Osteocyte (in vitro differentiated cells): Measurements from ENCODE around the gene SPATA31D1. TPM values are rescaled to one million over a fixed set of nuclear protein-coding genes. Genes with fewer than 3 reads are reported as not detected.

Source experiments
- DNase-seq: peaks from one replicate; pipeline ENCODE4 v3.0.0; 2021; ENCODE audit warnings: mixed read lengths; ENCODE audit not compliant: unreplicated experiment; ENCODE audit errors: extremely low spot score
- H3K27ac Mint-ChIP-seq: one replicate; pipeline ENCODE4 v1.8.0; 2021; ENCODE audit warnings: mild to moderate bottlenecking, mixed read lengths; ENCODE audit not compliant: unreplicated experiment
- H3K27me3 Mint-ChIP-seq: one replicate; pipeline ENCODE4 v1.8.0; 2021; ENCODE audit warnings: mixed read lengths; ENCODE audit not compliant: unreplicated experiment
- H3K36me3 Mint-ChIP-seq: one replicate; pipeline ENCODE4 v1.8.0; 2021; ENCODE audit warnings: mixed read lengths; ENCODE audit not compliant: unreplicated experiment
- H3K4me1 Mint-ChIP-seq: one replicate; pipeline ENCODE4 v1.8.0; 2021; ENCODE audit warnings: mixed read lengths; ENCODE audit not compliant: unreplicated experiment
- H3K4me3 Mint-ChIP-seq: one replicate; pipeline ENCODE4 v1.8.0; 2021; ENCODE audit warnings: mild to moderate bottlenecking, moderate library complexity, mixed read lengths; ENCODE audit not compliant: unreplicated experiment
- H3K9me3 Mint-ChIP-seq: one replicate; pipeline ENCODE4 v1.8.0; 2021; ENCODE audit warnings: mixed read lengths; ENCODE audit not compliant: unreplicated experiment
- total RNA-seq: library from RNA; stranded (reverse); gene quantifications from 2 replicates; pipeline ENCODE4 v1.2.1, GENCODE V29; 2021
- TF ChIP-seq, protein P1 (sequence below): fragments of 200-600 bp; sonication (generic); IDR thresholded peaks from 2 replicates; pipeline ENCODE4 v1.5.0; 2021; ENCODE audit warnings: antibody characterized with exemption, mild to moderate bottlenecking, moderate library complexity

SPATA31D1 gene
- total RNA-seq, 1 donor from 2014 or later = not detected

DNA sequence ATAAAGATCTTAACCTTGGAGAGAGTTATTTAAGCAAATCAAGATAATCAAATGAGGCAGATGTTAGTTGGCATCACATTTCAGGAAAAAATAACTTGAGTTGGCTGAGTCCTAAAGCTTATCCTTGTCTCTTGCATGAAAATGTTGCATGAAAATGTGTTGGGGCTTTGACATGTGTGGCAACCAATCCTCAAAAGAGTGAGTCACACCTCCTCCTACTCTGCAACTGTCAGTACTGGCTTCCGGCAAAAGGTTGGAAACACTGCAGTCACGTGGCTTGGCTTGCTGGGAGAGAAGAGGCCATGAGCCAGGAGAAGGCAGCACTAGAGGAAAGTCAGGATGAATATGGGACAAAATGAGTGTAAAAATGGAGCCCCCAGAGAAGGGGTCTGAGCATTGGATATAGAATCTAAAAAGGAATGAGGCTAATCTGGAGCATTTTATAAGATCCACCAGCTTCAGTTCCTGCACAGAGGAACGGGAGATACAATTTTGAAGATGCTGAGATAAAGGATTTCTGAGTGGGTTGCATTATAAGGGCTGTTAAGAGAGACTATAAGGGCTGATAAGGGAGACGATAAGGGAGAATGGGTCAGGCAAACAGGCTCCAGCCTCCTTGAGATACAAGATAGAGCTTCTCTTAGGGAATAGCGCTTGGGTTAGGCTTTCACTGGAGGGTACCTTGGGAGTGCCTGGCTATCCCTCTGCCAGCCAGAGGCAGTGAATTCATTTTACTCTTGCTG lies 43.1 kb downstream of the SPATA31D1 start:
- no peaks in the 10 kb centered on the region for H3K36me3 Mint-ChIP-seq
- DNase-seq = no peak
- H3K9me3 Mint-ChIP-seq = no peaks in the 10 kb centered on the region
- H3K27me3 Mint-ChIP-seq = no peaks in the 10 kb centered on the region
- H3K27ac Mint-ChIP-seq = no peak overlapping the region
- TF ChIP-seq, protein P1, sequence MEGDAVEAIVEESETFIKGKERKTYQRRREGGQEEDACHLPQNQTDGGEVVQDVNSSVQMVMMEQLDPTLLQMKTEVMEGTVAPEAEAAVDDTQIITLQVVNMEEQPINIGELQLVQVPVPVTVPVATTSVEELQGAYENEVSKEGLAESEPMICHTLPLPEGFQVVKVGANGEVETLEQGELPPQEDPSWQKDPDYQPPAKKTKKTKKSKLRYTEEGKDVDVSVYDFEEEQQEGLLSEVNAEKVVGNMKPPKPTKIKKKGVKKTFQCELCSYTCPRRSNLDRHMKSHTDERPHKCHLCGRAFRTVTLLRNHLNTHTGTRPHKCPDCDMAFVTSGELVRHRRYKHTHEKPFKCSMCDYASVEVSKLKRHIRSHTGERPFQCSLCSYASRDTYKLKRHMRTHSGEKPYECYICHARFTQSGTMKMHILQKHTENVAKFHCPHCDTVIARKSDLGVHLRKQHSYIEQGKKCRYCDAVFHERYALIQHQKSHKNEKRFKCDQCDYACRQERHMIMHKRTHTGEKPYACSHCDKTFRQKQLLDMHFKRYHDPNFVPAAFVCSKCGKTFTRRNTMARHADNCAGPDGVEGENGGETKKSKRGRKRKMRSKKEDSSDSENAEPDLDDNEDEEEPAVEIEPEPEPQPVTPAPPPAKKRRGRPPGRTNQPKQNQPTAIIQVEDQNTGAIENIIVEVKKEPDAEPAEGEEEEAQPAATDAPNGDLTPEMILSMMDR = no peak
- H3K4me1 Mint-ChIP-seq = no peaks in the 10 kb centered on the region
- H3K4me3 Mint-ChIP-seq = no peak overlapping the region

- no peak overlapping the region for H3K27ac Mint-ChIP-seq
These were observed 46.6 kb downstream of the SPATA31D1 start for GRCh38 chr9:82034956-82035731.

DNA sequence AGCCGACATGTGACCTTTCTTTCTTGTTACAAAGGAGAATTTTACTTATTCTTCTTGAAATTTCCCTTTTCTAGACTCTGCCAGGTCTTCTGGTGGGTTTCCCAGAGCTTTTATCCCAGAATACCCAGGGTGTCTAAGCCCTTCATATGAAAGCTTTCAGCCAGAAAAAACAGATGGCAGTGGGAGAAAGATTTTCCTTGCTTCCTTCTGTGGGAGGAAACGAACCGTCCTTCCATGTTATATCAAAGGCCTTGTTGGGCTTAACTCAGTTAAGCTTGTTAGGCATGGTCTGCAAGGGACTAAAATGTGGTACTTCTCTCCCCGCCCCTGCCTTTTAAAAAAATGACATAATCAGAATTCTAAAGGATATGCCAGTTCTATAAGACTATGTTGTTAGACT lies 47.5 kb downstream of the SPATA31D1 start:
- TF ChIP-seq, protein P1 = no peak
- DNase-seq = no peak
- H3K4me1 Mint-ChIP-seq = peaks cover 11% of the 10 kb centered on the region
- no peaks in the 10 kb centered on the region for H3K9me3 Mint-ChIP-seq
- no peaks in the 10 kb centered on the region for H3K36me3 Mint-ChIP-seq
- H3K4me3 Mint-ChIP-seq = no peak overlapping the region
- H3K27ac Mint-ChIP-seq = no peak overlapping the region
- H3K27me3 Mint-ChIP-seq = no peaks in the 10 kb centered on the region

More at GRCh38 chr9:82034956-82035731, 46.6 kb downstream of the SPATA31D1 start:
- no peak overlapping the region for H3K4me3 Mint-ChIP-seq
- peaks cover 9% of the 10 kb centered on the region for H3K4me1 Mint-ChIP-seq
- TF ChIP-seq, protein P1 = no peak
- no peaks in the 10 kb centered on the region for H3K36me3 Mint-ChIP-seq
- no peaks in the 10 kb centered on the region for H3K27me3 Mint-ChIP-seq
- DNase-seq = no peak
- H3K9me3 Mint-ChIP-seq = no peaks in the 10 kb centered on the region

DNA sequence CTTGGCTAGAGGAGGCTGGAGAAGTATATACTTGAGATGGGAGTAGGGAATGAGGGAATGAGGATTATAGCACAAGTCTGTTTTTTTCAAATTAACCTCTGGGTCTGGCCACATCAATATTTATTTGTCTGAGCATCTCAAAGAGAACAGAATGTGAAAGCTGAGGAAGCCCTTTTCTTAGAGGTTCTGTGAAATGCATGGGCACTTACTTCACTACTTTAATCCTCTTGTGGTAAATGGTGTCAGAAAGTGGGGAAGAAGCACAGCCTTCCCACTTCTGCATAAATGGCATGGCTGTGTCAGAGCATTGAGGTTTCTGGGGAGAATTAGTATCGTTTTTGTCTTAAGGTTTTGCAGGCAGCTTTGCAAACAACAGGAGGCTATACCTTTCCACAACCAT lies 48.6 kb downstream of the SPATA31D1 start:
- Mint-ChIP-seq H3K9me3 (no peaks in the 10 kb centered on the region), H3K36me3 (no peaks in the 10 kb centered on the region), H3K27me3 (no peaks in the 10 kb centered on the region), H3K4me1 (peaks cover 20% of the 10 kb centered on the region), H3K4me3 (no peak overlapping the region), H3K27ac (no peak overlapping the region)
- no peak for DNase-seq
- TF ChIP-seq, protein P1 = no peak

DNA sequence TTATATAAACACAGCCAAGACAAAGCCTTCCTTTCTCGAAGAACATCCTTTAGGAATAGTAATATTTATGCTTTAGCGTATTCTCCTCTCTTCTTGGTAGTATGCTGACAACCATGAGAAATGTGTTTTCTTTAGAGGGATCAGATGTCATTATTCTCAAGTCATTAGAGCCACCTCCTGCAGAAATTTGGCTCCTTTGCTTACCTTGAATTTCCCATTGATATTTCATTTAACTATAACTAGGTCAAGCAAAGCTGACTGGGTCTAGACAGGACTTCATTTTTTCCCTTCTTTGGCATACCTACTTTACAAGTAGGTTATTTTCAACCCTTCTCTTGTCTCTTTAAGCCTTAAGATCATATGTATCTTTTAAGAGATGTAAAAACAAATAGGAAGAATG lies 50.3 kb downstream of the SPATA31D1 start:
- Mint-ChIP-seq H3K27ac (no peak overlapping the region), H3K4me3 (no peak overlapping the region), H3K9me3 (peaks cover 4% of the 10 kb centered on the region), H3K4me1 (peaks cover 24% of the 10 kb centered on the region), H3K36me3 (no peaks in the 10 kb centered on the region), H3K27me3 (no peaks in the 10 kb centered on the region)
- TF ChIP-seq, protein P1 = no peak
- no peak for DNase-seq
